GM21423 (cell line): ENCODE data around the gene GTF2F1.
"Not testable (repeated sequence)": the region's sequence is repeated elsewhere in the genome, so short reads cannot be mapped to it uniquely, and the experiment has no call there.

Experiments
- ATAC-seq: cut with Tn5 transposase; IDR thresholded peaks from one replicate; pipeline ENCODE4 v1.9.1; 2021; ENCODE audit warnings: mild to moderate bottlenecking, moderate library complexity; ENCODE audit not compliant: unreplicated experiment

Gene GTF2F1

GRCh38 chr19:6417713-6418561 is 25.0 kb upstream of the GTF2F1 start:
- ATAC-seq, result no peak

- ATAC-seq, result no peak
Observed at GRCh38 chr19:6416658-6417405, 23.9 kb upstream of the GTF2F1 start.

- no peak for ATAC-seq
Observed at GRCh38 chr19:6415591-6416190, 22.7 kb upstream of the GTF2F1 start.

- ATAC-seq, result no peak
Observed at GRCh38 chr19:6414793-6415590, 22.0 kb upstream of the GTF2F1 start.

GRCh38 chr19:6413721-6414643 is 21.0 kb upstream of the GTF2F1 start:
- ATAC-seq, result no peak

GRCh38 chr19:6413291-6413690 is 20.3 kb upstream of the GTF2F1 start:
- no peak for ATAC-seq

- ATAC-seq, result no peak
Observed at GRCh38 chr19:6412447-6413091, 19.6 kb upstream of the GTF2F1 start.

GRCh38 chr19:6412061-6412446 is 19.1 kb upstream of the GTF2F1 start:
- ATAC-seq, result no peak

GRCh38 chr19:6409346-6409745 is 16.4 kb upstream of the GTF2F1 start:
- ATAC-seq, result no peak

GRCh38 chr19:6406401-6406800 is 13.4 kb upstream of the GTF2F1 start:
- no peak for ATAC-seq

- ATAC-seq, result no peak
Observed at GRCh38 chr19:6402837-6403608, 10.1 kb upstream of the GTF2F1 start.

GRCh38 chr19:6402058-6402457 is 9.1 kb upstream of the GTF2F1 start:
- no peak for ATAC-seq

GRCh38 chr19:6400062-6400944 is 7.3 kb upstream of the GTF2F1 start:
- not testable (repeated sequence) for ATAC-seq

- no peak for ATAC-seq
Observed at GRCh38 chr19:6396305-6396704, 3.3 kb upstream of the GTF2F1 start.

GRCh38 chr19:6394831-6395230 is 1.9 kb upstream of the GTF2F1 start:
- no peak for ATAC-seq

- ATAC-seq, result no peak
Observed at GRCh38 chr19:6393983-6394412, 1.0 kb upstream of the GTF2F1 start.

- no peak for ATAC-seq
Observed at GRCh38 chr19:6392221-6393073, 517 bp downstream of the GTF2F1 start.
